Psoas muscle (tissue), 8 donors: Measurements from ENCODE around the gene FEZF1. TPM values are rescaled to one million over a fixed set of nuclear protein-coding genes. Genes with fewer than 3 reads are reported as not detected.

Experiments used
- ATAC-seq, 4 donors: fragments of 200-7000 bp; cut with Tn5 transposase; one replicate each; pipeline ENCODE4 v1.9.1; 2020; ENCODE audit warnings: moderate library complexity in 3 of 4, mild to moderate bottlenecking in 2 of 4
- DNase-seq, 2 donors: peaks; one replicate each; pipeline ENCODE4 v3.0.0-alpha.2; 2020
- H3K27ac ChIP-seq: fragments of 200-600 bp; one replicate; pipeline ENCODE4 v1.8.0; 2022
- H3K27me3 ChIP-seq, 3 donors: fragments of 200-600 bp in 1 of 3; one replicate each; pipeline versions ENCODE4 v1.6.1 to v1.8.0; 2013 to 2022; ENCODE audit warnings: low read length in 2 of 3, mild to moderate bottlenecking in 2 of 3, moderate library complexity in 1 of 3; ENCODE audit not compliant: insufficient read depth in 3 of 3
- H3K36me3 ChIP-seq, 2 donors: fragments of 200-600 bp in 1 of 2; one replicate each; pipeline versions ENCODE4 v1.6.1 to v1.8.0; 2013 to 2022; ENCODE audit warnings: low read depth in 1 of 2, mild to moderate bottlenecking in 1 of 2, moderate library complexity in 1 of 2; ENCODE audit not compliant: insufficient read depth in 1 of 2
- H3K4me1 ChIP-seq: fragments of 200-600 bp; one replicate; pipeline ENCODE4 v1.8.0; 2022
- H3K4me3 ChIP-seq: fragments of 200-600 bp; one replicate; pipeline ENCODE4 v1.8.0; 2022; ENCODE audit warnings: mild to moderate bottlenecking
- H3K9me3 ChIP-seq: fragments of 200-600 bp; one replicate; pipeline ENCODE4 v1.8.0; 2022
- WGBS, 3 donors: extraction: QIAGEN DNeasy Blood & Tissue Kit; methylation state at CpG; one replicate each; pipeline versions ENCODE4 v1.1.6 to v1.1.7; 2013; 5-methylcytosine and 5-hydroxymethylcytosine counted together
- intact Hi-C, 2 donors: fragments of 100-400 bp; cut with DNase I; formaldehyde crosslinking; loops; one replicate each; pipeline versions ENCODE4 v1.11.0 to v1.14.2; 2022
- polyA plus RNA-seq, 3 donors: library from polyadenylated mRNA; stranded (reverse); fragments of 200-250 nt; gene quantifications; one replicate each; pipeline ENCODE4 v1.2.3, GENCODE V29; 2013
- total RNA-seq, 4 donors: library from RNA; stranded (reverse); fragmentation: NEBNext Ultra II Directional in 2 of 4; extraction: Animal tissue kit (Norgen Biotek cat#: 25700) in 2 of 4; gene quantifications; one replicate each; pipeline versions ENCODE4 v1.2.1 to v1.2.4, GENCODE V29; 2021 to 2023
- TF ChIP-seq, protein P1 (sequence below): fragments of 200-600 bp; IDR thresholded peaks from one replicate; pipeline ENCODE4 v1.8.0; 2022; ENCODE audit warnings: antibody characterized with exemption
- donor health status: healthy with polysubstance abuse.
- donor health status: DM: no; HTN: no; CAD: no; lungs with moderate emphysema.
- donor health status: Bipolar disorder and iron deficiency.
- donor health status: healthy.
- donor health status: DM: yes; HTN: yes; CAD: no.
- donor health status: DM: no; HTN: no; CAD: no.
- donor health status: DM: no; HTN: no; CAD: no.
- donor health status: DM: yes; HTN: yes; CAD: no.

The FEZF1 gene
- total and polyA plus RNA-seq, 7 donors: 0.19 TPM; not detected in 6

DNA sequence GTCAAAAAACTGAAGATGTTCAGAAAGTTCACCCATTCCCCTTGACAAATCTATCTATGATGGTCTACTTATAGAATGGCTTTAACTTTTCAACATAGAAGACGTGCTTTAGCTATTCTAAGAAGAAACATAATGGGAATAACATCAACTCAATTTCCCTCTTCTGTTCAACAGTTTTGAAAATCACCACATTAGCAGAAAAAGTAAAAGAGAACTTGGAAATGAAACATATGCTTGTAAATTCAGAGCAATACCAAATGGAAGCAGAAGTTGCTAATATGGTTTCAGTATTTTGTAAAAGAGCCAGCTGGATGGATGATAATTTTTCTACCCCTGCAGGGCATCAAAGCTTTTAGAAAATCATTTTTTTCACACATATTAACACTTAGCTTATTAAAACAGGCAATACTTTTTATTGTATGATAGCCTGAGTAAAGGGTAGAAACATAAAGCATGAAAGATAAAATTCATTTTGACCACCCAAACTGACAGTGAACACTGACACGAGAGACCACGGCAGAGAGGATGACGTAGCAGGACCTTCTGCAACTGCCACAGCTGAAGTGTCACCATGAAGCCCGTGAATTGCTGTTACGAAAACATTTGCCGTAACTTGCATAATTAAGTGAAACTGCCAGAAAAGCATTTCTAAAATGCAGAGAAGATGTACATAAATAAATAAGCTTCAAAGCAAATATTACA, 39.2 kb upstream of the FEZF1 start:
- TF ChIP-seq, protein P1, sequence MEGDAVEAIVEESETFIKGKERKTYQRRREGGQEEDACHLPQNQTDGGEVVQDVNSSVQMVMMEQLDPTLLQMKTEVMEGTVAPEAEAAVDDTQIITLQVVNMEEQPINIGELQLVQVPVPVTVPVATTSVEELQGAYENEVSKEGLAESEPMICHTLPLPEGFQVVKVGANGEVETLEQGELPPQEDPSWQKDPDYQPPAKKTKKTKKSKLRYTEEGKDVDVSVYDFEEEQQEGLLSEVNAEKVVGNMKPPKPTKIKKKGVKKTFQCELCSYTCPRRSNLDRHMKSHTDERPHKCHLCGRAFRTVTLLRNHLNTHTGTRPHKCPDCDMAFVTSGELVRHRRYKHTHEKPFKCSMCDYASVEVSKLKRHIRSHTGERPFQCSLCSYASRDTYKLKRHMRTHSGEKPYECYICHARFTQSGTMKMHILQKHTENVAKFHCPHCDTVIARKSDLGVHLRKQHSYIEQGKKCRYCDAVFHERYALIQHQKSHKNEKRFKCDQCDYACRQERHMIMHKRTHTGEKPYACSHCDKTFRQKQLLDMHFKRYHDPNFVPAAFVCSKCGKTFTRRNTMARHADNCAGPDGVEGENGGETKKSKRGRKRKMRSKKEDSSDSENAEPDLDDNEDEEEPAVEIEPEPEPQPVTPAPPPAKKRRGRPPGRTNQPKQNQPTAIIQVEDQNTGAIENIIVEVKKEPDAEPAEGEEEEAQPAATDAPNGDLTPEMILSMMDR: no peak
- Histone ChIP-seq H3K36me3 (no peaks in the 10 kb centered on the region), H3K4me3 (no peak overlapping the region), H3K4me1 (no peaks in the 10 kb centered on the region), H3K27ac (no peak overlapping the region), H3K9me3 (no peaks in the 10 kb centered on the region), H3K27me3 (no peaks in the 10 kb centered on the region)
- no peak for DNase-seq
- 57 to 67% (median 59%) methylated on average over 7 of the region's 7 CpGs for WGBS, 3 donors
- intact Hi-C loops: no loop called here
- ATAC-seq: no peak

DNA sequence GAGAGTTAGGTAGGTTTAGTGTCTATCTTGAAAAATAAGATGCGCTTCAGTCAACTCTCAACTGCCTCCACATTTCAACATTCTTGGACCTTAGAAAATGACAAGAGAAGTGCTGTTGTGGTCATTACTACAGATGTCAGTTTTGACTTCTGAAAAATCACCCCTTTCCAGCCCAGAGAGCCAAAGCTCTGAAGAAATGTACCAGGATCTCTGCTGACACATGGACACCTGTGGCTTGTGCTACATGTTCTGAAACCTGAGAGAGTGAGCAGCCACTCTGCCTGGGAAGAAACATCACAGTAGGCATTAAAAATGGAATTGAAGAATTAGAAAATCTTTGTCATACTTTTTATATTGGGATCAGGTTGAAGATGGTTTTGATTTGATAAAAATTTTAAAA, 35.9 kb upstream of the FEZF1 start:
- 89 to 97% (median 97%) methylated on average over 1 of the region's 1 CpG for WGBS, 3 donors
- no peaks in the 10 kb centered on the region for H3K4me1 ChIP-seq

DNA sequence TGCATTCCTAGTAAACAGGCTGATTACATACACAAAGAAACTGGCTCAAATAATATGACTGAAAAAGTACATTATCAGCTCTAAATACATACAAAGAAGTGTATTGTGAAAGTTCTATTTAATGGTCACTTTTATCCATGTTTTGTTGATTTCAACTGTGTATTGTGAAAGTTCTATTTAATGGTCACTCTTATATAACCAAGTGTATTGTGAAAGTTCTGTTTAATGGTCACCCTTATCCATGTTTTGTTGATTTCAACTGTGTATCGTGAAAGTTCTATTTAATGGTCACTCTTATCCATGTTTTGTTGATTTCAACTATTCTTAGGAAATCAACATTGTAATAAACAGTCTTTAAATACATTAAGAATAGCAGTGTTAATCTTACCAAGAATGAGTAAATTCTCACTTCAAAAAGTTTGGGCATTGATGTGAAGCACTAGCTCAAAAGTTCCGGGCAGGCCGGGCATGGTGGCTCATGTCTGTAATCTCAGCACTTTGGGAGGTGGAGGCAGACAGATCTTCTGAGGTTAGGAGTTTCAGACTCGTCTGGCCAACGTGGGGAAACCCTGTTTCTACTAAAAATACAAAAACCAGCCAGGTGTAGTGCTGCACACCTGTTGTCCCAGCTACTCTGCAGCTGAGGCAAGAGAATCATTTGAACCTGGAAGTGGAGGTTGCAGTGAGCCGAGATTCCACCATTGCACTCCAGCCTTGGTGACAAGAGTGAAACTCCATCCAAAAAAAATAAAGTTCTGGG, 34.8 kb upstream of the FEZF1 start:
- Histone ChIP-seq H3K27me3 (no peaks in the 10 kb centered on the region), H3K4me1 (no peaks in the 10 kb centered on the region), H3K27ac (no peak overlapping the region), H3K9me3 (no peaks in the 10 kb centered on the region), H3K36me3 (no peaks in the 10 kb centered on the region), H3K4me3 (no peak overlapping the region)
- WGBS, 3 donors: 81 to 87% (median 81%) methylated on average over 6 of the region's 6 CpGs
- ATAC-seq (no peak), DNase-seq (no peak)
- intact Hi-C loops: no loop called here
- TF ChIP-seq, protein P1: no peak

More for the DNA sequence above, 35.9 kb upstream of the FEZF1 start:
- no peak for ATAC-seq
- TF ChIP-seq, protein P1: no peak
- Histone ChIP-seq H3K9me3 (no peaks in the 10 kb centered on the region), H3K27ac (no peak overlapping the region), H3K4me3 (no peak overlapping the region), H3K27me3 (no peaks in the 10 kb centered on the region), H3K36me3 (no peaks in the 10 kb centered on the region)
- no peak for DNase-seq
- intact Hi-C loops: no loop called here

DNA sequence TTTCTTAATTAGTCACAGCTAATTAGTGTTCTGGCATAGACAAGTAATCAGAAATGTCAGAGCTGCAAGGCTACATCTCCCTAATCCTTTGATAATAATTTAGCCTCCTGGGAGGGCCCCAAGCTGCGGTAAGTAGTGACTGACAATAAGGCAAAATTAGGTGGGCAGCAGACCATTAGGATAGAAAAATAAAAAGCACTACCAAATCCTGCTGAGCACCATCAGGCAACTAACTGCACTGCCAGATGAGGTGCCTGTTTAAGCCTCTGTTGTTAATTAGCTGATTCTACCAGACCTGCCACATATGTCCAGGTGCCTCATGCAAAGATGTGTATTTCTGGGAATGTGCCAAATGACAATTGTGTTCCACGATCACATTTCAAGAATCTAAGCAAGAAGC, 32.5 kb upstream of the FEZF1 start:
- 50 to 57% (median 56%) methylated on average over 2 of the region's 2 CpGs for WGBS, 3 donors
- no peaks in the 10 kb centered on the region for H3K4me1 ChIP-seq
- H3K27me3 ChIP-seq: no peaks in the 10 kb centered on the region
- DNase-seq (no peak), ATAC-seq (no peak)
- TF ChIP-seq, protein P1: no peak
- intact Hi-C loops: no loop called here
- H3K27ac ChIP-seq: no peak overlapping the region
- H3K36me3 ChIP-seq: no peaks in the 10 kb centered on the region
- H3K9me3 ChIP-seq: no peaks in the 10 kb centered on the region
- H3K4me3 ChIP-seq: no peak overlapping the region
